ENCODE results near the gene UST. TPM values are rescaled to one million over a fixed set of nuclear protein-coding genes. Genes with fewer than 3 reads are reported as not detected.

The UST gene
- polyA plus RNA-seq, 1 donor from 2014 or later, result 7.5 TPM

DNA sequence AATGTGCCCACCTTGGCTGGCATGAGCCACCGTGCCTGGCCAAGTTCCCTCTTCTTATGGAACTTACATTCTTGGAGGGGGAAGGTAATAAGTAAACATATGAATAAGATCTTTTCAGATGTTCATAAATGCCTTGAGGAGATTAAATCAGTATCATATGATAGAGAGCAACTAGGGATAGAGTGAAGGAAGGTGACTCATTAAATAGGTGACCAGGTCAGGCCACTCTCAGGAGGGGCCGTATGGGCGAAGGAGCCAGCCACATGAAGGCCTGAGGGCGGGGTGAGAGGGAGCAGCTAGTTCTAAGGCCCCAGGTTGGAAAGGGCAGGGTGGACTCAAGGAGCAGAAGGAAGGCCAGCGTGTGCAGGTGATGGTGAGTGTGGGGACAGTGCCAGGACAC lies 91.1 kb downstream of the UST start:
- H3F3A ChIP-seq (ENCODE audit: insufficient read depth, low read length, poor library complexity, severe bottlenecking), result no peaks in the 10 kb centered on the region
- no peak overlapping the region for H2AFZ ChIP-seq (ENCODE audit: low read depth, low read length)
- H3K4me2 ChIP-seq (ENCODE audit: low read length), result no peak overlapping the region
- no peak overlapping the region for H3K27ac ChIP-seq (ENCODE audit: low read length)
- no peak overlapping the region for H3K4me3 ChIP-seq (ENCODE audit: low read length)
- no peak overlapping the region for H3K9ac ChIP-seq (ENCODE audit: low read length)
- no peaks in the 10 kb centered on the region for H3K9me3 ChIP-seq (ENCODE audit: low read length)
- H3K27me3 ChIP-seq (ENCODE audit: insufficient read depth, low read depth, low read length), result no peaks in the 10 kb centered on the region
- H3K36me3 ChIP-seq (ENCODE audit: insufficient read depth, low read length), result no peaks in the 10 kb centered on the region
- no peaks in the 10 kb centered on the region for H3K9me2 ChIP-seq (ENCODE audit: insufficient read depth, low read length)
- H4K20me1 ChIP-seq (ENCODE audit: insufficient read depth), result no peaks in the 10 kb centered on the region
- no peaks in the 10 kb centered on the region for H3K79me2 ChIP-seq (replicated peaks; ENCODE audit: insufficient read depth, low read length)
- TF ChIP-seq SMC3 (conservative IDR thresholded peaks at IDR 0.05; ENCODE audit: poor library complexity), result no peak
- TF ChIP-seq RAD21 (conservative IDR thresholded peaks at IDR 0.05), result no peak
- no peak for TF ChIP-seq REST (IDR thresholded peaks at IDR 0.05; ENCODE audit: borderline replicate concordance)
- TF ChIP-seq MXI1 (conservative IDR thresholded peaks at IDR 0.05; ENCODE audit: poor library complexity, severe bottlenecking), result no peak
- no peak for TF ChIP-seq EZH2 (IDR thresholded peaks at IDR 0.05; ENCODE audit: borderline replicate concordance, insufficient read depth, low read length, poor library complexity, severe bottlenecking)
- TF ChIP-seq TAF1 (IDR thresholded peaks at IDR 0.05; ENCODE audit: low read depth), result no peak
- TF ChIP-seq, protein P1, sequence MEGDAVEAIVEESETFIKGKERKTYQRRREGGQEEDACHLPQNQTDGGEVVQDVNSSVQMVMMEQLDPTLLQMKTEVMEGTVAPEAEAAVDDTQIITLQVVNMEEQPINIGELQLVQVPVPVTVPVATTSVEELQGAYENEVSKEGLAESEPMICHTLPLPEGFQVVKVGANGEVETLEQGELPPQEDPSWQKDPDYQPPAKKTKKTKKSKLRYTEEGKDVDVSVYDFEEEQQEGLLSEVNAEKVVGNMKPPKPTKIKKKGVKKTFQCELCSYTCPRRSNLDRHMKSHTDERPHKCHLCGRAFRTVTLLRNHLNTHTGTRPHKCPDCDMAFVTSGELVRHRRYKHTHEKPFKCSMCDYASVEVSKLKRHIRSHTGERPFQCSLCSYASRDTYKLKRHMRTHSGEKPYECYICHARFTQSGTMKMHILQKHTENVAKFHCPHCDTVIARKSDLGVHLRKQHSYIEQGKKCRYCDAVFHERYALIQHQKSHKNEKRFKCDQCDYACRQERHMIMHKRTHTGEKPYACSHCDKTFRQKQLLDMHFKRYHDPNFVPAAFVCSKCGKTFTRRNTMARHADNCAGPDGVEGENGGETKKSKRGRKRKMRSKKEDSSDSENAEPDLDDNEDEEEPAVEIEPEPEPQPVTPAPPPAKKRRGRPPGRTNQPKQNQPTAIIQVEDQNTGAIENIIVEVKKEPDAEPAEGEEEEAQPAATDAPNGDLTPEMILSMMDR (IDR thresholded peaks at IDR 0.05; ENCODE audit: poor library complexity, severe bottlenecking), result no peak
- no peak for TF ChIP-seq EP300 (conservative IDR thresholded peaks at IDR 0.05; ENCODE audit: poor library complexity, severe bottlenecking)
- TF ChIP-seq POLR2AphosphoS5 (IDR thresholded peaks at IDR 0.05), result no peak

DNA sequence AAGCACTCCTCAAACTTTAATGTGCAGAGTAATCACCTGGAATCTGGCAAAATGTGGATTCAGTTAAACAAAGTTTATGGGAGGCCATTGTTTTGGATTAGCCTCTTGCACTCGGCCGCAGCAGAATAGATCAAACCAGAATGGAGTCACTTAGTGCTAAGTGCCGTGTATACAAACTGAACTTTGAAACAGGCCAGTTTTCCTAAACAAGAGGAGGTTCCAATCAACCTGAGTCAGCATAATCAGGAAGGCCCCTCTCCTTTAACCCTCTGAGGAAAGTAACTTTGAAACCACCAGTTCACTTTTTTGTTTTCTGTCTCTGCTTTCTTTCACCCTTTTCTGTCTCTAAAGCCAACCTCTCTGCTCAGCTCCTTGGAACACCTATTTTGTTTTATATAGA lies 92.2 kb downstream of the UST start:
- H3K9ac ChIP-seq (ENCODE audit: low read length), result no peak overlapping the region
- H3K4me2 ChIP-seq (ENCODE audit: low read length), result no peak overlapping the region
- H3K27me3 ChIP-seq (ENCODE audit: insufficient read depth, low read depth, low read length), result no peaks in the 10 kb centered on the region
- no peak overlapping the region for H3K27ac ChIP-seq (ENCODE audit: low read length)
- H3K79me2 ChIP-seq (replicated peaks; ENCODE audit: insufficient read depth, low read length), result no peaks in the 10 kb centered on the region
- H3K36me3 ChIP-seq (ENCODE audit: insufficient read depth, low read length), result no peaks in the 10 kb centered on the region
- no peak overlapping the region for H2AFZ ChIP-seq (ENCODE audit: low read depth, low read length)
- H3K9me3 ChIP-seq (ENCODE audit: low read length), result no peaks in the 10 kb centered on the region
- H3K4me3 ChIP-seq (ENCODE audit: low read length), result no peak overlapping the region
- no peaks in the 10 kb centered on the region for H3F3A ChIP-seq (ENCODE audit: insufficient read depth, low read length, poor library complexity, severe bottlenecking)
- no peak for TF ChIP-seq POLR2AphosphoS5 (IDR thresholded peaks at IDR 0.05)
- no peak for TF ChIP-seq TAF1 (IDR thresholded peaks at IDR 0.05; ENCODE audit: low read depth)
- no peak for TF ChIP-seq RAD21 (conservative IDR thresholded peaks at IDR 0.05)
- TF ChIP-seq, protein P1 (IDR thresholded peaks at IDR 0.05; ENCODE audit: poor library complexity, severe bottlenecking), result no peak
- no peak for TF ChIP-seq REST (IDR thresholded peaks at IDR 0.05; ENCODE audit: borderline replicate concordance)
- TF ChIP-seq MXI1 (conservative IDR thresholded peaks at IDR 0.05; ENCODE audit: poor library complexity, severe bottlenecking), result no peak
- TF ChIP-seq EP300 (conservative IDR thresholded peaks at IDR 0.05; ENCODE audit: poor library complexity, severe bottlenecking), result no peak
- TF ChIP-seq EZH2 (IDR thresholded peaks at IDR 0.05; ENCODE audit: borderline replicate concordance, insufficient read depth, low read length, poor library complexity, severe bottlenecking), result no peak
- TF ChIP-seq SMC3 (conservative IDR thresholded peaks at IDR 0.05; ENCODE audit: poor library complexity), result no peak
- no peaks in the 10 kb centered on the region for H3K9me2 ChIP-seq (ENCODE audit: insufficient read depth, low read length)
- H4K20me1 ChIP-seq (ENCODE audit: insufficient read depth), result no peaks in the 10 kb centered on the region
